ENCODE measurements around the gene KRTAP1-5.

GRCh38 chr17:40993839-40994238 is 33.2 kb downstream of the KRTAP1-5 start, which contains the start of gene KRTAP3-3:
- TF ChIP-seq CTCF (IDR thresholded peaks at IDR 0.05) (no peak), POLR2A (IDR thresholded peaks at IDR 0.05) (no peak)
